Body of pancreas (tissue), 4 donors: ENCODE results near the gene SERPINA12.

ENCODE experiments used
- POLR2A ChIP-seq, 3 donors: fragments of 450-650 bp; IDR thresholded peaks; one replicate each; pipeline ENCODE4 v1.6.1; 2016; ENCODE audit warnings: antibody characterized with exemption in 3 of 3, mild to moderate bottlenecking in 2 of 3
- TF ChIP-seq, protein P1 (sequence below), 7 experiments: fragments of 450-650 bp in 4 of 7; fragments of 200-600 bp in 3 of 7; sonication (generic) in 3 of 7; IDR thresholded peaks; one replicate each; pipeline ENCODE4 v1.5.1; 2016 to 2019; ENCODE audit warnings: antibody characterized with exemption in 7 of 7

GRCh38 chr14:94558842-94559241 is 49.6 kb upstream of the SERPINA12 start:
- TF ChIP-seq, protein P1, sequence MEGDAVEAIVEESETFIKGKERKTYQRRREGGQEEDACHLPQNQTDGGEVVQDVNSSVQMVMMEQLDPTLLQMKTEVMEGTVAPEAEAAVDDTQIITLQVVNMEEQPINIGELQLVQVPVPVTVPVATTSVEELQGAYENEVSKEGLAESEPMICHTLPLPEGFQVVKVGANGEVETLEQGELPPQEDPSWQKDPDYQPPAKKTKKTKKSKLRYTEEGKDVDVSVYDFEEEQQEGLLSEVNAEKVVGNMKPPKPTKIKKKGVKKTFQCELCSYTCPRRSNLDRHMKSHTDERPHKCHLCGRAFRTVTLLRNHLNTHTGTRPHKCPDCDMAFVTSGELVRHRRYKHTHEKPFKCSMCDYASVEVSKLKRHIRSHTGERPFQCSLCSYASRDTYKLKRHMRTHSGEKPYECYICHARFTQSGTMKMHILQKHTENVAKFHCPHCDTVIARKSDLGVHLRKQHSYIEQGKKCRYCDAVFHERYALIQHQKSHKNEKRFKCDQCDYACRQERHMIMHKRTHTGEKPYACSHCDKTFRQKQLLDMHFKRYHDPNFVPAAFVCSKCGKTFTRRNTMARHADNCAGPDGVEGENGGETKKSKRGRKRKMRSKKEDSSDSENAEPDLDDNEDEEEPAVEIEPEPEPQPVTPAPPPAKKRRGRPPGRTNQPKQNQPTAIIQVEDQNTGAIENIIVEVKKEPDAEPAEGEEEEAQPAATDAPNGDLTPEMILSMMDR (IDR thresholded peaks at IDR 0.05): no peak
- no peak for TF ChIP-seq POLR2A (IDR thresholded peaks at IDR 0.05)
